ENCODE data around the gene TRPV4. TPM values are rescaled to one million over a fixed set of nuclear protein-coding genes. Genes with fewer than 3 reads are reported as not detected.

The TRPV4 gene
- total and polyA plus RNA-seq, 3 donors from 2014 or later: 1.3 to 3.0 (median 2.2) TPM

DNA sequence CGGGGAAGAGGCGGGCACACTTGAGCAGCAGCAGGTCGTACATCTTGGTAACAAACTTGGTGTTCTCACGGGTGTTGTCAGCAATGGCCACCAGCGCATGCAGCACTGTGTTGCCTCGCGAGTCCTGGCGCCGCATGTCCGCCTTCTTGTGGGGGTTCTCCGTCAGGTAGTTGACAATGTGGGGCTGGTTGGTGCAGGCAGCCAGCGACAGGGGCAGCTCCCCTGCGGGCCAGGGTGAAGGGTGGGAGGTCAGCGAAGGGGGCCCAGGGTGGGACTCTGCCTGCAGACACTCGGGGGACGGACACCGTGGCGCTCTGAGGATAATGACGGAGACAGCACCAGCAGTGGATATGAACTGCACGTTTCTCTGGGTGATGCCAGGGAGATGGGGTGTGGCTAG lies 34.5 kb downstream of the TRPV4 start:
- TF ChIP-seq POLR2A (IDR thresholded peaks at IDR 0.05) (no peak), CTCF (IDR thresholded peaks at IDR 0.05) (no peak)

GRCh38 chr12:109797905-109798669 lies 35.1 kb downstream of the TRPV4 start:
- H3K4me1 ChIP-seq: no peaks in the 10 kb centered on the region
- 86 to 87% methylated on average over 11 to 19 of the region's 19 CpGs for WGBS, 2 donors
- intact Hi-C loops (cut with DNase I; ENCODE audit: low total_unique reads): no loop called here
- no peak for TF ChIP-seq POLR2A (IDR thresholded peaks at IDR 0.05)
- no peak for TF ChIP-seq CTCF (IDR thresholded peaks at IDR 0.05)
- no peaks in the 10 kb centered on the region for H3K36me3 ChIP-seq (ENCODE audit: low read depth, missing control alignments)
- H3K4me3 ChIP-seq: no peak overlapping the region
- no peak overlapping the region for H3K27ac ChIP-seq
- H3K9me3 ChIP-seq: no peaks in the 10 kb centered on the region
- H3K27me3 ChIP-seq: no peaks in the 10 kb centered on the region
- DNase-seq: peak; percentile 27

More for the DNA sequence above, 34.5 kb downstream of the TRPV4 start:
- no peak overlapping the region for H3K27ac ChIP-seq
- no peaks in the 10 kb centered on the region for H3K36me3 ChIP-seq (ENCODE audit: low read depth, missing control alignments)
- intact Hi-C loops (cut with DNase I; ENCODE audit: low total_unique reads): no loop called here
- no peak for DNase-seq
- no peaks in the 10 kb centered on the region for H3K27me3 ChIP-seq
- no peaks in the 10 kb centered on the region for H3K4me1 ChIP-seq
- 84 to 88% methylated on average over 14 to 20 of the region's 20 CpGs for WGBS, 2 donors
- no peaks in the 10 kb centered on the region for H3K9me3 ChIP-seq
- no peak overlapping the region for H3K4me3 ChIP-seq

DNA sequence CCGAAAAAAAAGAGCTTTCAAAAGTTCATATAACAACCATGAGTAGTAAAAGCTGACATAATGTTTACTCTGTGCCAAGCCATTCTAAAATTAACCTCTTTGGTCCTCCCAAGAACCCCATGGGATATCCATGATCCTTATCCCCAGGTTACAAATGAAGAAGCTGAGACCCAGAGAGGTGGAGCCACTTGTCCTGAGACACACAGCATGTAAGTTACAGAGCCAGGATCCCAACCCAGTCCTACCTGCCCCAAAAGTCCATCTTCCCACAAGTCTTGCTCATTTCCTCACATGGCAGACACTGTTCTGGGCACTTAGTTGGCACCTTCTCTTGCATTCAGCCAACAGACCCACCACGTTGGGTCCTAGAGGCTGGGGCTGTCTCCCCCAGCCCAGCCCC lies 37.1 kb downstream of the TRPV4 start:
- no peaks in the 10 kb centered on the region for H3K27me3 ChIP-seq
- intact Hi-C loops (cut with DNase I; ENCODE audit: low total_unique reads): no loop called here

DNA sequence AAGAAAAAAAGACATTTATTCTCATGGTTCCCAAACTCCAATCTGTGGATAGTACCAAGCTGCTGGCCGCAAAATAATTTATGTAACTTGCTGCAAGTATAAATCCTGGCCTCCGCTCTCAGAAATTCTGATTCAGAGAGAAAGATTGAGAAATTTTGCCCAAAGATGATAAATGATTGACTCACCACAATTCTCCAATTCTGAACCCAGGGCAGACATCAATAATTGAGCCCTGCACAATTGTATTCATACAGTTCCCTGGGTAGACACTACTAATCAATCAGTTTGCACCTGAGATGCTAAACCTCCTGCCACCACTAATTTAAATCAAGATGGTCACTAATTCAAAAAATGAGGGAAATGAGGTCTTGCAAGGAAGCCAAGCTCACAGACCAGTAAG lies 38.2 kb downstream of the TRPV4 start:
- Histone ChIP-seq H3K4me1 (no peaks in the 10 kb centered on the region), H3K27ac (no peak overlapping the region), H3K4me3 (no peak overlapping the region), H3K36me3 (ENCODE audit: low read depth, missing control alignments) (no peaks in the 10 kb centered on the region), H3K9me3 (no peaks in the 10 kb centered on the region), H3K27me3 (no peaks in the 10 kb centered on the region)
- intact Hi-C loops (cut with DNase I; ENCODE audit: low total_unique reads): no loop called here
- 95 to 100% methylated on average over 2 of the region's 2 CpGs for WGBS, 2 donors
- DNase-seq: no peak
- no peak for TF ChIP-seq POLR2A (IDR thresholded peaks at IDR 0.05)
- TF ChIP-seq CTCF (IDR thresholded peaks at IDR 0.05): no peak

More for the DNA sequence above, 37.1 kb downstream of the TRPV4 start:
- H3K36me3 ChIP-seq (ENCODE audit: low read depth, missing control alignments): no peaks in the 10 kb centered on the region
- no peak overlapping the region for H3K27ac ChIP-seq
- 80 to 97% methylated on average over 2 of the region's 2 CpGs for WGBS, 2 donors
- H3K4me1 ChIP-seq: no peaks in the 10 kb centered on the region
- H3K4me3 ChIP-seq: no peak overlapping the region
- DNase-seq: no peak
- no peaks in the 10 kb centered on the region for H3K9me3 ChIP-seq
- no peak for TF ChIP-seq CTCF (IDR thresholded peaks at IDR 0.05)
- TF ChIP-seq POLR2A (IDR thresholded peaks at IDR 0.05): no peak

All from testis (tissue), 3 donors.